ENCODE results near the gene PSMD3. TPM values are rescaled to one million over a fixed set of nuclear protein-coding genes. Genes with fewer than 3 reads are reported as not detected.

The PSMD3 gene
- total RNA-seq, 1 experiment from 2014 or later, result 179 TPM

GRCh38 chr17:39960524-39961041 lies 20.0 kb upstream of the PSMD3 start:
- CTCF ChIA-PET, result interaction anchor here (0.5 to 0.8 kb wide), 3 partner anchors 20 to 164 kb away, joined by 3 to 4 read pairs (median 4); partner anchors contain the start of genes GSDMB and PSMD3
- Mint-ChIP-seq H3K9me3 (ENCODE audit: unreplicated experiment) (no peaks in the 10 kb centered on the region), H3K36me3 (ENCODE audit: insufficient read depth, unreplicated experiment) (no peaks in the 10 kb centered on the region), H3K27ac (ENCODE audit: unreplicated experiment) (peak overlapping the region; percentile 84), H3K4me1 (ENCODE audit: low read depth, unreplicated experiment) (peaks cover 25% of the 10 kb centered on the region), H3K27me3 (ENCODE audit: insufficient read depth, unreplicated experiment) (no peaks in the 10 kb centered on the region), H3K4me3 (ENCODE audit: unreplicated experiment) (peak overlapping the region; percentile 21)
- intact Hi-C loops (cut with micrococcal nuclease; ENCODE audit: unreplicated experiment), result no loop called here
- DNase-seq, result peak; percentile 60 to 61
- no TSS peak for BruUV-seq (replicated peaks)
- H3K9me3 ChIP-seq, result no peaks in the 10 kb centered on the region
- peaks cover 25% of the 10 kb centered on the region for H3K4me1 ChIP-seq
- POLR2A ChIA-PET, result no interaction called here
- no peak for TF ChIP-seq CTCF (IDR thresholded peaks at IDR 0.05; ENCODE audit: insufficient read depth in 1 of 2, low read depth in 1 of 2, low read length in 1 of 2, severe bottlenecking in 1 of 2, unreplicated experiment in 1 of 2)
- no peaks in the 10 kb centered on the region for H3K36me3 ChIP-seq (ENCODE audit: control insufficient read depth, insufficient read depth, low read length)
- no peak overlapping the region for H3K4me3 ChIP-seq (ENCODE audit: low read depth, low read length)
- H3K27me3 ChIP-seq (replicated peaks; ENCODE audit: control insufficient read depth, insufficient read depth, low read length), result no peaks in the 10 kb centered on the region

GRCh38 chr17:39962642-39963220 lies 17.9 kb upstream of the PSMD3 start, which contains the start of gene GSDMA:
Gene GSDMA (plus strand): TSS chr17:39963004. CDS start chr17:39965688, 2,684 bp downstream.
- H3K9me3 Mint-ChIP-seq (ENCODE audit: unreplicated experiment), result no peaks in the 10 kb centered on the region
- H3K4me3 Mint-ChIP-seq (ENCODE audit: unreplicated experiment), result no peak within 1 kb of the TSS
- no peak within 1 kb of the TSS for H3K27ac Mint-ChIP-seq (ENCODE audit: unreplicated experiment)
- H3K27me3 ChIP-seq (replicated peaks; ENCODE audit: control insufficient read depth, insufficient read depth, low read length), result no peaks in the 10 kb centered on the region
- TF ChIP-seq CTCF (IDR thresholded peaks at IDR 0.05; ENCODE audit: insufficient read depth in 1 of 2, low read depth in 1 of 2, low read length in 1 of 2, severe bottlenecking in 1 of 2, unreplicated experiment in 1 of 2), result no peak
- H3K36me3 ChIP-seq (ENCODE audit: control insufficient read depth, insufficient read depth, low read length), result no peaks in the 10 kb centered on the region
- DNase-seq, result no peak
- BruUV-seq (replicated peaks), result no TSS peak
- peaks cover 25% of the 10 kb centered on the region for H3K4me1 ChIP-seq
- CTCF ChIA-PET, result no interaction called here
- POLR2A ChIA-PET, result no interaction called here
- peaks cover 25% of the 10 kb centered on the region for H3K4me1 Mint-ChIP-seq (ENCODE audit: low read depth, unreplicated experiment)
- no peaks in the 10 kb centered on the region for H3K9me3 ChIP-seq
- intact Hi-C loops (cut with micrococcal nuclease; ENCODE audit: unreplicated experiment), result no loop called here
- H3K4me3 ChIP-seq (ENCODE audit: low read depth, low read length), result no peak within 1 kb of the TSS
- H3K36me3 Mint-ChIP-seq (ENCODE audit: insufficient read depth, unreplicated experiment), result no peaks in the 10 kb centered on the region
- no peaks in the 10 kb centered on the region for H3K27me3 Mint-ChIP-seq (ENCODE audit: insufficient read depth, unreplicated experiment)

- Mint-ChIP-seq H3K27ac (ENCODE audit: unreplicated experiment) (no peak overlapping the region), H3K36me3 (ENCODE audit: insufficient read depth, unreplicated experiment) (no peaks in the 10 kb centered on the region), H3K27me3 (ENCODE audit: insufficient read depth, unreplicated experiment) (no peaks in the 10 kb centered on the region), H3K4me1 (ENCODE audit: low read depth, unreplicated experiment) (peaks cover 22% of the 10 kb centered on the region), H3K9me3 (ENCODE audit: unreplicated experiment) (no peaks in the 10 kb centered on the region), H3K4me3 (ENCODE audit: unreplicated experiment) (no peak overlapping the region)
- CTCF ChIA-PET, result no interaction called here
- no peak for TF ChIP-seq CTCF (IDR thresholded peaks at IDR 0.05; ENCODE audit: insufficient read depth in 1 of 2, low read depth in 1 of 2, low read length in 1 of 2, severe bottlenecking in 1 of 2, unreplicated experiment in 1 of 2)
- no peak overlapping the region for H3K4me3 ChIP-seq (ENCODE audit: low read depth, low read length)
- H3K27me3 ChIP-seq (replicated peaks; ENCODE audit: control insufficient read depth, insufficient read depth, low read length), result no peaks in the 10 kb centered on the region
- H3K9me3 ChIP-seq, result no peaks in the 10 kb centered on the region
- BruUV-seq (replicated peaks), result no TSS peak
- H3K36me3 ChIP-seq (ENCODE audit: control insufficient read depth, insufficient read depth, low read length), result no peaks in the 10 kb centered on the region
- DNase-seq, result no peak
- peaks cover 25% of the 10 kb centered on the region for H3K4me1 ChIP-seq
- intact Hi-C loops (cut with micrococcal nuclease; ENCODE audit: unreplicated experiment), result no loop called here
- POLR2A ChIA-PET, result no interaction called here
Measured at GRCh38 chr17:39963829-39964228, 16.8 kb upstream of the PSMD3 start.
